Activated CD4-positive, alpha-beta T cell treated with anti-CD3 and anti-CD28 coated beads for 48 hours (primary cell): ENCODE data around the gene GPR183.

ENCODE experiments used
- DNase-seq: peaks from one replicate; pipeline ENCODE4 v3.0.0-alpha.2; 2020

The GPR183 gene

GRCh38 chr13:99290894-99291293, 16.3 kb downstream of the GPR183 start:
- peak; percentile 48 for DNase-seq

GRCh38 chr13:99289674-99290337, 17.4 kb downstream of the GPR183 start:
- DNase-seq, result peak; percentile 73

GRCh38 chr13:99289271-99289670, 17.9 kb downstream of the GPR183 start:
- no peak for DNase-seq

- DNase-seq, result peak; percentile 81
These were observed 19.1 kb downstream of the GPR183 start for GRCh38 chr13:99288089-99288488.

- no peak for DNase-seq
These were observed 19.6 kb downstream of the GPR183 start for GRCh38 chr13:99287551-99287950.

- no peak for DNase-seq
These were observed 21.6 kb downstream of the GPR183 start for GRCh38 chr13:99285432-99286182.

- DNase-seq, result no peak
These were observed 24.7 kb downstream of the GPR183 start for GRCh38 chr13:99282264-99283231.

GRCh38 chr13:99281811-99282263, 25.4 kb downstream of the GPR183 start:
- peak; percentile 62 for DNase-seq

- DNase-seq, result no peak
These were observed 27.0 kb downstream of the GPR183 start for GRCh38 chr13:99280166-99280565.

- no peak for DNase-seq
These were observed 27.6 kb downstream of the GPR183 start for GRCh38 chr13:99279637-99280036.

GRCh38 chr13:99278843-99279242, 28.4 kb downstream of the GPR183 start:
- DNase-seq, result no peak

- DNase-seq, result no peak
These were observed 29.0 kb downstream of the GPR183 start for GRCh38 chr13:99278200-99278599.

- no peak for DNase-seq
These were observed 29.6 kb downstream of the GPR183 start for GRCh38 chr13:99277629-99278028.

- DNase-seq, result no peak
These were observed 30.5 kb downstream of the GPR183 start for GRCh38 chr13:99276706-99277105.

- peak; percentile 48 for DNase-seq
These were observed 32.1 kb downstream of the GPR183 start for GRCh38 chr13:99275093-99275469.

- no peak for DNase-seq
These were observed 34.1 kb downstream of the GPR183 start for GRCh38 chr13:99273128-99273527.

- DNase-seq, result no peak
These were observed 34.7 kb downstream of the GPR183 start for GRCh38 chr13:99272481-99272880.

GRCh38 chr13:99271249-99271648, 36.0 kb downstream of the GPR183 start:
- DNase-seq, result no peak

GRCh38 chr13:99270518-99270917, 36.7 kb downstream of the GPR183 start:
- no peak for DNase-seq

GRCh38 chr13:99269627-99270241, 37.5 kb downstream of the GPR183 start:
- no peak for DNase-seq

GRCh38 chr13:99268822-99269221, 38.4 kb downstream of the GPR183 start:
- no peak for DNase-seq

GRCh38 chr13:99267927-99268326, 39.3 kb downstream of the GPR183 start:
- DNase-seq, result no peak

- DNase-seq, result no peak
These were observed 40.4 kb downstream of the GPR183 start for GRCh38 chr13:99266827-99267226.
